ENCODE measurements around the gene PCED1A. TPM values are rescaled to one million over a fixed set of nuclear protein-coding genes. Genes with fewer than 3 reads are reported as not detected.
A peak's percentile ranks its signal among the peaks of the same experiment; 100 is the strongest.

Gene PCED1A
- total and polyA plus RNA-seq, 9 of the 15 experiments (the other 6 are each of a cell fraction or from before 2014, with no cell fraction given), result 1.5 to 11.5 (median 5.9) TPM

DNA sequence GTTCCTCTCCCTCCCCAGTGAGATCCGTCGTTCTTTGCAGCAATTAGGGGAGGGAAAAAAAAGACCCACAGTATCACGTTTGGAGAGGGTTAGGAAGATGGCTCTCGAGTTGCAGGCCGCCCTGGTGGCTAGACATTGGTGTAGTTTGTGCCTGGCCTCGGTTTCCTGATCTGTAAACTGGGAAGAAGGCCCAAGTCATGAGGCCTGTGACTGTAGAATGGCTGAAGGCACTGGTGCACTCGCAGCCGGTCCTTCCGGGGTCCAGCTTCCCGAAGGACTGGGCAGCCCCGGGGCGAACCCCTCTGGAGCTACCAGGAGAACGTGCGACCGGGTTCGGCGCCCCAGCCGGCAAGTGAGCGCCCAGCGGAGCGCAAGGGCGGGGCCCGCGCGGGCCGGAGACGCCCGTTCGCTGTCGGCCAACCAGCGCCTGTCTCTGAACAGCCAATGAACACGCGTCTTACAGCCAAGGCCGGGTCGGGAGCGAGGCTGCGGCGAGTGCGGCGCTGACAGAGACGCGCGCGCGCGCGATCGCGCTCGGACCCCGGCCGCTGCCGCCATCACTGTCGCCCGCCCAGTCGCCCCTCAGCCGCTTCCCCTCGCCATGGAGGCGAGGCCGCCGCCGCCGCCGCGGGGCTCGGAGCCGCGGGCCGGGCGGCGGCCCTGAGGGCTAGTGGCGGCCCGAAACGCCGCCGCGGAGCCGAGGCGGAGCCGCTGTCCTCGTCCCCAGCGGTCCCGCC lies 32.7 kb upstream of the PCED1A start, which contains the start of gene PTPRA (continued):
- TF ChIP-seq ZNF551 (CRISPR knock-in tag; IDR thresholded peaks at IDR 0.05), result no peak
- no peak for TF ChIP-seq MTF1 (CRISPR knock-in tag; IDR thresholded peaks at IDR 0.05; ENCODE audit: borderline replicate concordance)
- TF ChIP-seq RAD21 (CRISPR knock-in tag; conservative IDR thresholded peaks at IDR 0.05 in 1 of 2, IDR thresholded peaks at IDR 0.05 in 1 of 2), result no peak
- TF ChIP-seq ZNF764 (CRISPR knock-in tag; IDR thresholded peaks at IDR 0.05; ENCODE audit: low read depth), result no peak
- no peak for TF ChIP-seq ZNF384 (IDR thresholded peaks at IDR 0.05; ENCODE audit: low read depth, low read length)
- TF ChIP-seq, protein P1, sequence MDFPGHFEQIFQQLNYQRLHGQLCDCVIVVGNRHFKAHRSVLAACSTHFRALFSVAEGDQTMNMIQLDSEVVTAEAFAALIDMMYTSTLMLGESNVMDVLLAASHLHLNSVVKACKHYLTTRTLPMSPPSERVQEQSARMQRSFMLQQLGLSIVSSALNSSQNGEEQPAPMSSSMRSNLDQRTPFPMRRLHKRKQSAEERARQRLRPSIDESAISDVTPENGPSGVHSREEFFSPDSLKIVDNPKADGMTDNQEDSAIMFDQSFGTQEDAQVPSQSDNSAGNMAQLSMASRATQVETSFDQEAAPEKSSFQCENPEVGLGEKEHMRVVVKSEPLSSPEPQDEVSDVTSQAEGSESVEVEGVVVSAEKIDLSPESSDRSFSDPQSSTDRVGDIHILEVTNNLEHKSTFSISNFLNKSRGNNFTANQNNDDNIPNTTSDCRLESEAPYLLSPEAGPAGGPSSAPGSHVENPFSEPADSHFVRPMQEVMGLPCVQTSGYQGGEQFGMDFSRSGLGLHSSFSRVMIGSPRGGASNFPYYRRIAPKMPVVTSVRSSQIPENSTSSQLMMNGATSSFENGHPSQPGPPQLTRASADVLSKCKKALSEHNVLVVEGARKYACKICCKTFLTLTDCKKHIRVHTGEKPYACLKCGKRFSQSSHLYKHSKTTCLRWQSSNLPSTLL (IDR thresholded peaks at IDR 0.05), result no peak
- TF ChIP-seq, protein P2, sequence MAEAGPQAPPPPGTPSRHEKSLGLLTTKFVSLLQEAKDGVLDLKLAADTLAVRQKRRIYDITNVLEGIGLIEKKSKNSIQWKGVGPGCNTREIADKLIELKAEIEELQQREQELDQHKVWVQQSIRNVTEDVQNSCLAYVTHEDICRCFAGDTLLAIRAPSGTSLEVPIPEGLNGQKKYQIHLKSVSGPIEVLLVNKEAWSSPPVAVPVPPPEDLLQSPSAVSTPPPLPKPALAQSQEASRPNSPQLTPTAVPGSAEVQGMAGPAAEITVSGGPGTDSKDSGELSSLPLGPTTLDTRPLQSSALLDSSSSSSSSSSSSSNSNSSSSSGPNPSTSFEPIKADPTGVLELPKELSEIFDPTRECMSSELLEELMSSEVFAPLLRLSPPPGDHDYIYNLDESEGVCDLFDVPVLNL (CRISPR knock-in tag; IDR thresholded peaks at IDR 0.05; ENCODE audit: low read depth), result no peak
- TF ChIP-seq RCOR1 (IDR thresholded peaks at IDR 0.05; ENCODE audit: borderline replicate concordance in 1 of 2, low read depth in 2 of 2, low read length in 2 of 2), result no peak
- TF ChIP-seq, protein P3, sequence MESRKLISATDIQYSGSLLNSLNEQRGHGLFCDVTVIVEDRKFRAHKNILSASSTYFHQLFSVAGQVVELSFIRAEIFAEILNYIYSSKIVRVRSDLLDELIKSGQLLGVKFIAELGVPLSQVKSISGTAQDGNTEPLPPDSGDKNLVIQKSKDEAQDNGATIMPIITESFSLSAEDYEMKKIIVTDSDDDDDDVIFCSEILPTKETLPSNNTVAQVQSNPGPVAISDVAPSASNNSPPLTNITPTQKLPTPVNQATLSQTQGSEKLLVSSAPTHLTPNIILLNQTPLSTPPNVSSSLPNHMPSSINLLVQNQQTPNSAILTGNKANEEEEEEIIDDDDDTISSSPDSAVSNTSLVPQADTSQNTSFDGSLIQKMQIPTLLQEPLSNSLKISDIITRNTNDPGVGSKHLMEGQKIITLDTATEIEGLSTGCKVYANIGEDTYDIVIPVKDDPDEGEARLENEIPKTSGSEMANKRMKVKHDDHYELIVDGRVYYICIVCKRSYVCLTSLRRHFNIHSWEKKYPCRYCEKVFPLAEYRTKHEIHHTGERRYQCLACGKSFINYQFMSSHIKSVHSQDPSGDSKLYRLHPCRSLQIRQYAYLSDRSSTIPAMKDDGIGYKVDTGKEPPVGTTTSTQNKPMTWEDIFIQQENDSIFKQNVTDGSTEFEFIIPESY (CRISPR knock-in tag; IDR thresholded peaks at IDR 0.05), result no peak; the same call in 1 of the 2 replicates
- TF ChIP-seq POLR2AphosphoS5 (IDR thresholded peaks at IDR 0.05; ENCODE audit: control insufficient read depth, insufficient read depth, low read depth, low read length), result peak; percentile 88
- TF ChIP-seq COPS2 (conservative IDR thresholded peaks at IDR 0.05), result no peak
- no peak for TF ChIP-seq NFE2L1 (tag; IDR thresholded peaks at IDR 0.05; ENCODE audit: borderline replicate concordance, low read depth)
- no peak for TF ChIP-seq MECOM (CRISPR knock-in tag; IDR thresholded peaks at IDR 0.05)
- peak; percentile 20; the same call in 1 of the 2 replicates for TF ChIP-seq TGIF2 (CRISPR knock-in tag; IDR thresholded peaks at IDR 0.05)
- no peak for TF ChIP-seq ESRRA (IDR thresholded peaks at IDR 0.05; ENCODE audit: borderline replicate concordance, low read depth)
- no peak for TF ChIP-seq BRCA1 (IDR thresholded peaks at IDR 0.05)
- no peak for TF ChIP-seq BRCA1 (CRISPR knock-in tag; IDR thresholded peaks at IDR 0.05)
- no peak; the same call in 1 of the 2 replicates for TF ChIP-seq ZNF830 (CRISPR knock-in tag; IDR thresholded peaks at IDR 0.05)
- peak; percentile 43; the same call in 1 of the 2 replicates for TF ChIP-seq CREM (IDR thresholded peaks at IDR 0.05; ENCODE audit: low read depth)
